ENCODE measurements around the gene CD3G. TPM values are rescaled to one million over a fixed set of nuclear protein-coding genes. Genes with fewer than 3 reads are reported as not detected.

The CD3G gene
- total RNA-seq, 2 experiments from 2014 or later: 102 to 109 TPM

DNA sequence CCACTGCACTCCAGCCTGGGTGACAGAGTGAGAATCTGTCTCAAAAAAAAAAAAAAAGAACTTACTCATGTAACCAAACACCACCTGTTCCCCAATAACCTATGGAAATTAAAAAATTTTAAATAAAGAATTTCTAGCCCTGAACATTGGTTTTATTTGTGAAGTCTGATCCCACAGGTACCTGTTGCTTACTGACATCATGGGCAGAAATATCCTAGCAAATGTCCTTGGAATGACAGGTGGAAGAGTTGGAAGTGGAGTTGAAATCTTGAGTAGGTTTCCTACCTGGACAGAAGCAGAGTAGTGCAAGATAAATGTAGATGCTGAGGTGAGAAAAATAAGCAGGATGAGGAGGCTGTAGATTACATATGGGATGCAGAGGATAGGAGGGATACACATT is 18.9 kb upstream of the CD3G start:
- ChIA-PET POLR2A (no interaction called here), CTCF (no interaction called here)
- H3K4me1 Mint-ChIP-seq (ENCODE audit: low read depth): peaks cover 65% of the 10 kb centered on the region
- TF ChIP-seq, protein P1, sequence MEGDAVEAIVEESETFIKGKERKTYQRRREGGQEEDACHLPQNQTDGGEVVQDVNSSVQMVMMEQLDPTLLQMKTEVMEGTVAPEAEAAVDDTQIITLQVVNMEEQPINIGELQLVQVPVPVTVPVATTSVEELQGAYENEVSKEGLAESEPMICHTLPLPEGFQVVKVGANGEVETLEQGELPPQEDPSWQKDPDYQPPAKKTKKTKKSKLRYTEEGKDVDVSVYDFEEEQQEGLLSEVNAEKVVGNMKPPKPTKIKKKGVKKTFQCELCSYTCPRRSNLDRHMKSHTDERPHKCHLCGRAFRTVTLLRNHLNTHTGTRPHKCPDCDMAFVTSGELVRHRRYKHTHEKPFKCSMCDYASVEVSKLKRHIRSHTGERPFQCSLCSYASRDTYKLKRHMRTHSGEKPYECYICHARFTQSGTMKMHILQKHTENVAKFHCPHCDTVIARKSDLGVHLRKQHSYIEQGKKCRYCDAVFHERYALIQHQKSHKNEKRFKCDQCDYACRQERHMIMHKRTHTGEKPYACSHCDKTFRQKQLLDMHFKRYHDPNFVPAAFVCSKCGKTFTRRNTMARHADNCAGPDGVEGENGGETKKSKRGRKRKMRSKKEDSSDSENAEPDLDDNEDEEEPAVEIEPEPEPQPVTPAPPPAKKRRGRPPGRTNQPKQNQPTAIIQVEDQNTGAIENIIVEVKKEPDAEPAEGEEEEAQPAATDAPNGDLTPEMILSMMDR (IDR thresholded peaks at IDR 0.05): no peak
- no peaks in the 10 kb centered on the region for H3K27me3 Mint-ChIP-seq
- no peak overlapping the region for H3K27ac ChIP-seq (ENCODE audit: low read depth in 1 of 2, low read length in 2 of 2)
- no peaks in the 10 kb centered on the region for H3K9me3 ChIP-seq (ENCODE audit: control insufficient read depth in 1 of 2, insufficient read depth in 1 of 2, low read length in 2 of 2)
- DNase-seq (no peak), ATAC-seq (ENCODE audit: poor library complexity) (no peak)
- H3K27ac Mint-ChIP-seq: no peak overlapping the region
- no peak overlapping the region for H3K4me3 ChIP-seq (ENCODE audit: low read length)
- peaks cover 12% of the 10 kb centered on the region for H3K36me3 ChIP-seq (ENCODE audit: insufficient read depth, low read length)
- H3K9me3 Mint-ChIP-seq: no peaks in the 10 kb centered on the region
- peaks cover 37% of the 10 kb centered on the region for H3K36me3 Mint-ChIP-seq (ENCODE audit: low read depth)
- intact Hi-C loops (cut with DNase I, micrococcal nuclease): no loop called here
- H3K4me1 ChIP-seq (ENCODE audit: insufficient read depth, low read length): peaks cover 25% of the 10 kb centered on the region
- no peaks in the 10 kb centered on the region for H3K27me3 ChIP-seq (ENCODE audit: control insufficient read depth in 1 of 2, insufficient read depth in 2 of 2, low read length in 2 of 2)
- H3K4me3 Mint-ChIP-seq: no peak overlapping the region

DNA sequence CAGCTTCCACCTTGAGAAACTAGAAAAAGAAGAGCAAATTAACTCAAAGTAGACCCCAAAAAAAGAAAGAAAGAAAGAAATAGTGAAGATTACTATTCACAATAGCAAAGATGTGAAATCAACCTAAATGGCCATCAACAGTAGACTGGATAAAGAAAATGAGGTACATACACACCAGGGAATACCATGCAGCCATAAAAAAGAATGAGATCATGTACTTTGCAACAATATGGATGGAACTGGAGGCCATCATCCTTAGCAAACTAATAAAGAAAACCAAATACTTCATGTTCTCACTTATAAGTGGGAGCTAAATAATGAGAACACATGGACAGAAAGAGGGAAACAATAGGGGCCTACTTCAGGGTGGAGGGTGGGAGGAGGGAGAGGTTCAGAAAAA is 15.4 kb upstream of the CD3G start:
- Histone ChIP-seq H3K4me1 (ENCODE audit: insufficient read depth, low read length) (peaks cover 10% of the 10 kb centered on the region), H3K9me3 (ENCODE audit: control insufficient read depth in 1 of 2, insufficient read depth in 1 of 2, low read length in 2 of 2) (no peaks in the 10 kb centered on the region), H3K36me3 (ENCODE audit: insufficient read depth, low read length) (peaks cover 3% of the 10 kb centered on the region), H3K27ac (ENCODE audit: low read depth in 1 of 2, low read length in 2 of 2) (no peak overlapping the region), H3K4me3 (ENCODE audit: low read length) (no peak overlapping the region), H3K27me3 (ENCODE audit: control insufficient read depth in 1 of 2, insufficient read depth in 2 of 2, low read length in 2 of 2) (no peaks in the 10 kb centered on the region)
- Mint-ChIP-seq H3K4me1 (ENCODE audit: low read depth) (peaks cover 43% of the 10 kb centered on the region), H3K4me3 (no peak overlapping the region), H3K36me3 (ENCODE audit: low read depth) (peaks cover 18% of the 10 kb centered on the region), H3K27me3 (no peaks in the 10 kb centered on the region), H3K9me3 (no peaks in the 10 kb centered on the region), H3K27ac (peak overlapping the region; percentile 75)
- ChIA-PET CTCF (no interaction called here), POLR2A (interaction anchor here (0.7 kb wide), 1 partner anchor 278 kb away, joined by 3 read pairs; no protein-coding TSS in a partner anchor)
- TF ChIP-seq, protein P1 (IDR thresholded peaks at IDR 0.05): no peak
- ATAC-seq (ENCODE audit: poor library complexity) (no peak), DNase-seq (no peak)
- intact Hi-C loops (cut with DNase I, micrococcal nuclease): no loop called here

DNA sequence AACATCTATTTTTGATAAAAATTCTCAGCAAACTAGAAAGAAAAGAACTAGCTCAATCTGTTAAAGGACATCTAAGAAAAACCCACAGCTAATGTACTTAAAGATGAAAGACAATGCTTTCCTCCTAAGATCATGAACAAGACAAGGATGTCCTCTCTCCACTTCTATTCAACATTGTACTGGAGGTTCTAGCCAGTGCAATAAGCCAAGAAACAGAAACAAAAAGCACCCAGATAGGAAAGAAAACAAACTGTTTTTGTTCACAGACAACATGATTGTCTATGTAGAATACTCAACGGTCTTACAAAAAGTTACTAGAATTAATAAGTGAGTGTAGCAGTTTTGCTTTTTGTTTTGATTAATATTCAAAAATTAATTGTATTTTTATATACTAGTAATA is 9.4 kb upstream of the CD3G start:
- peak overlapping the region; percentile 98 for H3K27ac Mint-ChIP-seq
- H3K4me3 ChIP-seq (ENCODE audit: low read length): no peak overlapping the region
- peaks cover 39% of the 10 kb centered on the region for H3K36me3 Mint-ChIP-seq (ENCODE audit: low read depth)
- ChIA-PET POLR2A (interaction anchor here (0.6 to 1.7 kb wide), 5 partner anchors 8 to 25 kb away, joined by 3 to 5 read pairs (median 3); partner anchors contain the start of genes CD3D and UBE4A), CTCF (interaction anchor here (2.7 kb wide), 1 partner anchor 39 kb away, joined by 13 read pairs; no protein-coding TSS in a partner anchor)
- intact Hi-C loops (cut with DNase I, micrococcal nuclease): no loop called here
- H3K36me3 ChIP-seq (ENCODE audit: insufficient read depth, low read length): peaks cover 28% of the 10 kb centered on the region
- TF ChIP-seq, protein P1 (IDR thresholded peaks at IDR 0.05): no peak
- no peaks in the 10 kb centered on the region for H3K9me3 Mint-ChIP-seq
- no peaks in the 10 kb centered on the region for H3K9me3 ChIP-seq (ENCODE audit: control insufficient read depth in 1 of 2, insufficient read depth in 1 of 2, low read length in 2 of 2)
- H3K4me3 Mint-ChIP-seq: peak overlapping the region; percentile 50
- peak in 3 of 14 experiments; percentile 53 to 74 (median 57) for DNase-seq
- ATAC-seq (ENCODE audit: poor library complexity): peak; percentile 19
- peaks cover 53% of the 10 kb centered on the region for H3K4me1 ChIP-seq (ENCODE audit: insufficient read depth, low read length)
- H3K27ac ChIP-seq (ENCODE audit: low read depth in 1 of 2, low read length in 2 of 2): peak overlapping the region; percentile 57 to 65
- H3K27me3 ChIP-seq (ENCODE audit: control insufficient read depth in 1 of 2, insufficient read depth in 2 of 2, low read length in 2 of 2): no peaks in the 10 kb centered on the region
- peaks cover 54% of the 10 kb centered on the region for H3K4me1 Mint-ChIP-seq (ENCODE audit: low read depth)
- no peaks in the 10 kb centered on the region for H3K27me3 Mint-ChIP-seq

All from CD4-positive, alpha-beta T cell (primary cell).